Endothelial cell of umbilical vein (primary cell): ENCODE results near the gene NDUFB10. TPM values are rescaled to one million over a fixed set of nuclear protein-coding genes. Genes with fewer than 3 reads are reported as not detected.
A peak's percentile ranks its signal among the peaks of the same experiment; 100 is the strongest.
"Not testable (repeated sequence)": the region's sequence is repeated elsewhere in the genome, so short reads cannot be mapped to it uniquely, and the experiment has no call there.

Source experiments
- BruUV-seq: library from RNA; stranded (reverse); fragments of 400-500 nt; replicated peaks from 2 replicates; lab custom pipeline; 2021; lab: Mats Ljungman, UMichigan
- CTCF ChIA-PET: fragments of 300-600, 350-600 bp; sonication (Branson Sonifier 250); formaldehyde crosslinking; loops from one replicate; lab custom pipeline; 2021; ENCODE audit warnings: antibody characterized with exemption, inconsistent platforms; lab: Charles Lee
- POLR2A ChIA-PET: fragments of 300-600, 350-600 bp; sonication (Branson Sonifier 250); formaldehyde crosslinking; loops from one replicate; lab custom pipeline; 2021; ENCODE audit warnings: antibody characterized with exemption, inconsistent platforms; lab: Charles Lee
- DNase-seq: peaks from one replicate; pipeline ENCODE4 v3.0.0-alpha.2; 2011; ENCODE audit warnings: low read depth, low spot score
- FAIRE-seq: peaks from 2 replicates; lab custom pipeline; 2011; peaks lifted over from hg19 to GRCh38; lab: Jason Lieb, UNC
- H2AFZ ChIP-seq: 2 replicates; pipeline ENCODE4 v1.6.0; 2012; ENCODE audit warnings: low read depth, low read length, control low read depth, inconsistent platforms
- H3K27ac ChIP-seq: 2 replicates; pipeline ENCODE4 v1.5.1; 2011; ENCODE audit warnings: low read depth, mild to moderate bottlenecking, control low read depth, low read length, moderate library complexity; ENCODE audit not compliant: insufficient read depth
- H3K27me3 ChIP-seq, 2 experiments: 2 replicates each; pipeline versions ENCODE4 v1.6.0 to v1.6.1; 2011; ENCODE audit warnings: low read length in 2 of 2, mixed read lengths in 1 of 2; ENCODE audit not compliant: control insufficient read depth in 2 of 2, insufficient read depth in 2 of 2
- H3K36me3 ChIP-seq, 2 experiments: 2 replicates in 1 of 2; 3 replicates in 1 of 2; pipeline ENCODE4 v1.5.1; 2011; ENCODE audit warnings: low read length in 2 of 2, mild to moderate bottlenecking in 1 of 2, moderate library complexity in 1 of 2; ENCODE audit not compliant: control insufficient read depth in 2 of 2, insufficient read depth in 2 of 2; ENCODE audit errors: extremely low read depth in 1 of 2
- H3K4me1 ChIP-seq: 3 replicates; pipeline ENCODE4 v1.5.1; 2011; ENCODE audit warnings: mild to moderate bottlenecking, low read length; ENCODE audit not compliant: control insufficient read depth, insufficient read depth; ENCODE audit errors: extremely low read depth
- H3K4me2 ChIP-seq: 2 replicates; pipeline ENCODE4 v1.6.1; 2011; ENCODE audit warnings: low read length, control low read depth, mixed read lengths; ENCODE audit not compliant: insufficient read depth
- H3K4me3 ChIP-seq, 3 experiments: fragments of 200-600 bp in 1 of 3; sonication (generic), shearing (Covaris generic) in 1 of 3; replicated peaks in 1 of 3; 2 replicates each; pipeline ENCODE4 v1.5.1; 2011 to 2016; ENCODE audit warnings: control low read depth in 3 of 3, low read length in 3 of 3, mild to moderate bottlenecking in 2 of 3, inconsistent platforms in 1 of 3, low read depth in 1 of 3, moderate library complexity in 1 of 3; ENCODE audit not compliant: insufficient read depth in 1 of 3
- H3K79me2 ChIP-seq: 2 replicates; pipeline ENCODE4 v1.6.0; 2012; ENCODE audit warnings: low read length, inconsistent platforms; ENCODE audit not compliant: control insufficient read depth, insufficient read depth
- H3K9ac ChIP-seq: replicated peaks from 2 replicates; pipeline ENCODE3; 2011; ENCODE audit warnings: low read length, control low read depth; ENCODE audit not compliant: insufficient read depth; ENCODE audit errors: extremely low read depth
- H3K9me1 ChIP-seq: replicated peaks from 3 replicates; pipeline ENCODE4 v1.6.0; 2011; ENCODE audit warnings: mild to moderate bottlenecking, low read length; ENCODE audit not compliant: control insufficient read depth, insufficient read depth; ENCODE audit errors: extremely low read depth
- H3K9me3 ChIP-seq: replicated peaks from 2 replicates; pipeline ENCODE4 v1.5.1; 2012; ENCODE audit warnings: low read length, inconsistent platforms; ENCODE audit not compliant: control insufficient read depth, insufficient read depth
- H4K20me1 ChIP-seq: replicated peaks from 2 replicates; pipeline ENCODE3; 2011; ENCODE audit warnings: mild to moderate bottlenecking, low read length; ENCODE audit not compliant: control insufficient read depth, insufficient read depth; ENCODE audit errors: extremely low read depth
- EZH2 ChIP-seq: IDR thresholded peaks from 2 replicates; pipeline ENCODE4 v1.6.1; 2012; ENCODE audit warnings: borderline replicate concordance, low read depth, mild to moderate bottlenecking, moderate library complexity, low read length, inconsistent platforms; ENCODE audit not compliant: severe bottlenecking
- GATA2 ChIP-seq: IDR thresholded peaks from 2 replicates; pipeline ENCODE4 v1.7.0; 2011; ENCODE audit warnings: low read depth, mild to moderate bottlenecking, moderate library complexity, mixed read lengths, low read length; ENCODE audit not compliant: insufficient read length, insufficient read depth
- dilution Hi-C: fragments of 300-500 bp; cut with MboI; formaldehyde crosslinking; loops from one replicate; pipeline ENCODE4 v1.15.0; 2019; ENCODE audit warnings: low sequenced_read_pairs; ENCODE audit not compliant: extremely low pct_ligation_motif_present
- intact Hi-C: fragments of 100-400 bp; cut with micrococcal nuclease; formaldehyde crosslinking; loops from one replicate; pipeline ENCODE4 v1.10.0; 2022
- polyA plus RNA-seq, 4 experiments: library from polyadenylated mRNA; depleted of rRNA in 3 of 4; stranded (reverse) in 3 of 4; unstranded in 1 of 4; fragments of >200 nt; gene quantifications; 2 replicates each; pipeline versions ENCODE4 v1.2.1 to v1.2.3, GENCODE V29; 2011 to 2012; ENCODE audit warnings: missing spikeins in 1 of 4
- total RNA-seq: library from RNA; stranded (reverse); gene quantifications from 2 replicates; pipeline ENCODE4 v1.2.3, GENCODE V29; 2021

The NDUFB10 gene
- total and polyA plus RNA-seq, 2 donors (not counting 3 experiments of a cell fraction or from before 2014, with no cell fraction given) = 124 to 167 TPM

DNA sequence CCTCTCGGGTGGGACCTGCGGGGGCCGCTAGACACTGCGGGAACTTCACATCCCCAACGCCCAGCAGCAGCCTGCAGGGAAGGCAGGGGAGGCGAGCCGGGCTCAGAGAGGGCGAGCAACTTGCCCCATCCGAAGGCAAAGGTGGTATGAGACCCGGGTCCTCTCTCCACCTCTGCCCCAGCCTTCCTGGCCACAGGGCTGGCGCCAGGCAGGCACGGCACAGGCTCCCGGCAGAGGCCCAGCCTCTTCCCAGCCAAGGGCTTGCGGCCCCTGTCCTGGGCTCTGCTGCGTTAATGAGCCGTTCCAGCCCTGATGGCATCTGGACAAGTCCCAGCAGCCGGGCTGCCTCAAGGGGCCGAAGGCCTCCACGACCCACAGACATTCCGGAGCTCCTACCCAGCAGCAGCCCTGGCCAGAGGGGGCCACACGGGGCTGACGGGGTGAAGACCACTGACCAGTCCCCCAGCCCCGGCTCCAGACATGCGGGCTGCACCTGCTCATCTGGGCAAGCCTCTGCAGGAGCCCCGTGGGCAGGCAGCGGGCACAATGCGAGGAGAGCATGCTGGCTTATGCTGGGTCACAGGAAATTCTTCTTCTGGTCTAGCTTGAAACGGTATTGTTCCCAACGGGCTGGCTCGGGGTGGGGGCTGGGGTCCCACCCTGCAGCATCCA, 39.9 kb upstream of the NDUFB10 start:
- intact Hi-C loops (loop anchor here (5.0 kb wide), 1 partner anchor 697 kb away; no protein-coding TSS in a partner anchor), dilution Hi-C loops (no loop called here)
- ChIA-PET POLR2A (interaction anchor here (1.1 kb wide), 1 partner anchor 8 kb away, joined by 3 read pairs; no protein-coding TSS in a partner anchor), CTCF (interaction anchor here (0.6 kb wide), 1 partner anchor 1667 kb away, joined by 3 read pairs; no protein-coding TSS in a partner anchor)
- H3K4me1 ChIP-seq = no peaks in the 10 kb centered on the region
- H3K4me3 ChIP-seq = no peak overlapping the region
- H3K79me2 ChIP-seq = no peaks in the 10 kb centered on the region
- H3K4me2 ChIP-seq = no peak overlapping the region
- no TSS peak for BruUV-seq
- no peaks in the 10 kb centered on the region for H4K20me1 ChIP-seq
- FAIRE-seq (no peak), DNase-seq (no peak)
- no peak overlapping the region for H3K27ac ChIP-seq
- peaks cover 44 to 51% of the 10 kb centered on the region in 2 experiments for H3K27me3 ChIP-seq
- no peaks in the 10 kb centered on the region for H3K36me3 ChIP-seq
- no peaks in the 10 kb centered on the region for H3K9me1 ChIP-seq
- H2AFZ ChIP-seq = no peak overlapping the region
- no peaks in the 10 kb centered on the region for H3K9me3 ChIP-seq
- H3K9ac ChIP-seq = no peak overlapping the region
- TF ChIP-seq GATA2 = no peak
- TF ChIP-seq EZH2 = peak; percentile 31

DNA sequence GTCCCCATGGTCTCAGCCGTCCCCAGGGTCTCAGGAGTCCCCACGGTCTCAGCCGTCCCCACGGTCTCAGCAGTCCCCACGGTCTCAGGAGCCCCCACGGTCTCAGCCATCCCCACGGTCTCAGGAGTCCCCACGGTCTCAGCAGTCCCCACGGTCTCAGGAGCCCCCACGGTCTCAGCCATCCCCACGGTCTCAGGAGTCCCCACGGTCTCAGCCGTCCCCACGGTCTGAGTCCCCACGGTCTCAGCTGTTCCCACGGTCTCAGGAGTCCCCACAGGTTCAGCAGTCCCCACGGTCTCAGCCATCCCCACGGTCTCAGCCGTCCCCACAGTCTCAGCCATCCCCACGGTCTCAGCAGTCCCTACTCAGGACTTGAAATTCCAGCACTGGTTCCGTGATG, 39.2 kb upstream of the NDUFB10 start:
- H3K79me2 ChIP-seq, H3K36me3 ChIP-seq, H3K4me2 ChIP-seq, H3K9ac ChIP-seq, H2AFZ ChIP-seq, H3K9me3 ChIP-seq, H4K20me1 ChIP-seq, H3K27ac ChIP-seq, intact Hi-C loops, BruUV-seq, H3K4me1 ChIP-seq, CTCF ChIA-PET, DNase-seq, H3K9me1 ChIP-seq, FAIRE-seq, dilution Hi-C loops, H3K4me3 ChIP-seq: not testable (repeated sequence)
- peaks cover 44 to 51% of the 10 kb centered on the region in 2 experiments for H3K27me3 ChIP-seq
- POLR2A ChIA-PET = interaction anchor here (1.1 kb wide), 1 partner anchor 8 kb away, joined by 3 read pairs; no protein-coding TSS in a partner anchor
